ENCODE results near the gene NTN4.
A peak's percentile ranks its signal among the peaks of the same experiment; 100 is the strongest.
"Not testable (repeated sequence)": the region's sequence is repeated elsewhere in the genome, so short reads cannot be mapped to it uniquely, and the experiment has no call there.

Gene NTN4

GRCh38 chr12:95623554-95624170 lies 166.9 kb downstream of the NTN4 start:
- peak; percentile 68 for DNase-seq (ENCODE audit: low read depth)

- DNase-seq (ENCODE audit: low read depth), result no peak
These were observed 167.7 kb downstream of the NTN4 start for GRCh38 chr12:95622879-95623278.

GRCh38 chr12:95621725-95622124 lies 168.8 kb downstream of the NTN4 start:
- no peak for DNase-seq (ENCODE audit: low read depth)

GRCh38 chr12:95620171-95620570 lies 170.4 kb downstream of the NTN4 start:
- no peak for DNase-seq (ENCODE audit: low read depth)

GRCh38 chr12:95616470-95616869 lies 174.1 kb downstream of the NTN4 start:
- not testable (repeated sequence) for DNase-seq (ENCODE audit: low read depth)

- no peak for DNase-seq (ENCODE audit: low read depth)
These were observed 174.8 kb downstream of the NTN4 start for GRCh38 chr12:95615749-95616148.

GRCh38 chr12:95614390-95614982 lies 176.1 kb downstream of the NTN4 start:
- no peak for DNase-seq (ENCODE audit: low read depth)

- DNase-seq (ENCODE audit: low read depth), result no peak
These were observed 177.5 kb downstream of the NTN4 start for GRCh38 chr12:95613021-95613420.

GRCh38 chr12:95611676-95612309 lies 178.8 kb downstream of the NTN4 start:
- DNase-seq (ENCODE audit: low read depth), result no peak

GRCh38 chr12:95608252-95609033 lies 182.1 kb downstream of the NTN4 start:
- peak; percentile 95 for DNase-seq (ENCODE audit: low read depth)
